ENCODE data around the gene FAH.

DNA sequence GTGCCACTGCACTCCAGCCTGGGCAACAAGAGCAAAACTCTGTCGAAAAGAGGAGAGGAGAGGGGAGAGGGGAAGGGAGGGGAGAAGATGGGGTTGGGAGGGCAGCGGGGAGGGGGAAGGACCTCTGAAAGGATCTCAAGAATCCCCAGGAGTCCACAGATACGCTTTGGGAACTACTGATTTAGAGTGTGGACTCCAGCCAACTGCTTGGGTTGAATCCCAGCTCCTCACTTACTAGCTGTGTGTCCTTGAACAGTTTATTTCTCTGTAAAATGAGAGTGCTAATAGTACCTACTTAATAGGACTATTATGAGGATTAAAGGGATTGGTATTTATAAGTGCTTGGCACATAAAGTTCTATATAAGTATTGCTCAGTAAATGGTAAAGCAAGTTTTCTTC is 45.0 kb upstream of the FAH start:
- TF ChIP-seq, protein P1, sequence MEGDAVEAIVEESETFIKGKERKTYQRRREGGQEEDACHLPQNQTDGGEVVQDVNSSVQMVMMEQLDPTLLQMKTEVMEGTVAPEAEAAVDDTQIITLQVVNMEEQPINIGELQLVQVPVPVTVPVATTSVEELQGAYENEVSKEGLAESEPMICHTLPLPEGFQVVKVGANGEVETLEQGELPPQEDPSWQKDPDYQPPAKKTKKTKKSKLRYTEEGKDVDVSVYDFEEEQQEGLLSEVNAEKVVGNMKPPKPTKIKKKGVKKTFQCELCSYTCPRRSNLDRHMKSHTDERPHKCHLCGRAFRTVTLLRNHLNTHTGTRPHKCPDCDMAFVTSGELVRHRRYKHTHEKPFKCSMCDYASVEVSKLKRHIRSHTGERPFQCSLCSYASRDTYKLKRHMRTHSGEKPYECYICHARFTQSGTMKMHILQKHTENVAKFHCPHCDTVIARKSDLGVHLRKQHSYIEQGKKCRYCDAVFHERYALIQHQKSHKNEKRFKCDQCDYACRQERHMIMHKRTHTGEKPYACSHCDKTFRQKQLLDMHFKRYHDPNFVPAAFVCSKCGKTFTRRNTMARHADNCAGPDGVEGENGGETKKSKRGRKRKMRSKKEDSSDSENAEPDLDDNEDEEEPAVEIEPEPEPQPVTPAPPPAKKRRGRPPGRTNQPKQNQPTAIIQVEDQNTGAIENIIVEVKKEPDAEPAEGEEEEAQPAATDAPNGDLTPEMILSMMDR (IDR thresholded peaks at IDR 0.05; ENCODE audit: extremely low read depth in 1 of 2, insufficient read depth in 1 of 2, low read depth in 1 of 2, low read length in 2 of 2) = no peak
- TF ChIP-seq POLR2A (IDR thresholded peaks at IDR 0.05; ENCODE audit: low read depth, low read length) (no peak), POLR2AphosphoS5 (IDR thresholded peaks at IDR 0.05; ENCODE audit: insufficient read depth, low read depth, low read length) (no peak), EZH2 (IDR thresholded peaks at IDR 0.05; ENCODE audit: borderline replicate concordance, low read depth, low read length, severe bottlenecking) (no peak), FOS (IDR thresholded peaks at IDR 0.05; ENCODE audit: borderline replicate concordance, insufficient read depth, low read length) (no peak), MYC (IDR thresholded peaks at IDR 0.05; ENCODE audit: low read depth, low read length) (no peak), GATA2 (IDR thresholded peaks at IDR 0.05; ENCODE audit: insufficient read depth, insufficient read length, low read depth, low read length) (no peak), JUN (IDR thresholded peaks at IDR 0.05; ENCODE audit: borderline replicate concordance, insufficient read depth, insufficient read length, low read depth) (no peak)
- TF ChIP-seq, protein P2, sequence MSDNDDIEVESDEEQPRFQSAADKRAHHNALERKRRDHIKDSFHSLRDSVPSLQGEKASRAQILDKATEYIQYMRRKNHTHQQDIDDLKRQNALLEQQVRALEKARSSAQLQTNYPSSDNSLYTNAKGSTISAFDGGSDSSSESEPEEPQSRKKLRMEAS (IDR thresholded peaks at IDR 0.05; ENCODE audit: insufficient read depth, insufficient read length) = no peak

Measured in endothelial cell of umbilical vein (primary cell).